B cell (primary cell): ENCODE measurements around the gene THAP4. TPM values are rescaled to one million over a fixed set of nuclear protein-coding genes. Genes with fewer than 3 reads are reported as not detected.

Source experiments
- ATAC-seq: fragments of 200-7000 bp; cut with Tn5 transposase; one replicate; pipeline ENCODE4 v1.10.0; 2021; ENCODE audit warnings: low read depth, mild to moderate bottlenecking, moderate number of reproducible peaks, moderate library complexity
- CTCF ChIA-PET: fragments of 350-600 bp; sonication (Branson Sonifier 250); formaldehyde crosslinking; loops from one replicate; lab custom pipeline; 2021; ENCODE audit warnings: antibody characterized with exemption, inconsistent platforms; lab: Charles Lee
- POLR2A ChIA-PET: fragments of 350-600 bp; sonication (Branson Sonifier 250); formaldehyde crosslinking; loops from one replicate; lab custom pipeline; 2021; ENCODE audit warnings: antibody characterized with exemption; lab: Charles Lee
- DNase-seq: peaks from one replicate; pipeline ENCODE4 v3.0.0; 2013
- H2AFZ ChIP-seq: 2 replicates; pipeline ENCODE4 v1.6.1; 2012; ENCODE audit warnings: mild to moderate bottlenecking, low read depth, low read length; ENCODE audit not compliant: insufficient read depth, poor library complexity, severe bottlenecking
- H3K27ac ChIP-seq, 2 donors: 1 replicate in 1 of 2; 2 replicates in 1 of 2; pipeline ENCODE4 v1.5.1; 2012 to 2013; ENCODE audit warnings: low read length in 2 of 2, mild to moderate bottlenecking in 2 of 2, moderate library complexity in 1 of 2
- H3K27me3 ChIP-seq, 4 experiments: fragments of 200-600 bp in 1 of 4; sonication (generic) in 1 of 4; replicated peaks in 1 of 4; 1 replicate in 2 of 4; 2 replicates in 2 of 4; pipeline versions ENCODE4 v1.6.1 to v1.7.0; 2013 to 2016; ENCODE audit warnings: low read length in 3 of 4, mild to moderate bottlenecking in 2 of 4, mixed read lengths in 1 of 4, moderate library complexity in 1 of 4; ENCODE audit not compliant: insufficient read depth in 4 of 4, control insufficient read depth in 3 of 4; ENCODE audit errors: control extremely low read depth in 1 of 4
- H3K36me3 ChIP-seq, 2 experiments: replicated peaks in 1 of 2; 1 replicate in 1 of 2; 2 replicates in 1 of 2; pipeline versions ENCODE4 v1.6.1 to v1.7.1; 2013; ENCODE audit warnings: low read length in 1 of 2; ENCODE audit not compliant: insufficient read depth in 2 of 2, control insufficient read depth in 1 of 2; ENCODE audit errors: control extremely low read depth in 1 of 2, extremely low read depth in 1 of 2
- H3K4me1 ChIP-seq, 2 donors: fragments of 200-600 bp in 1 of 2; sonication (generic) in 1 of 2; 1 replicate in 1 of 2; 2 replicates in 1 of 2; pipeline versions ENCODE4 v1.5.1 to v1.6.1; 2013 to 2017; ENCODE audit warnings: low read length in 2 of 2; ENCODE audit not compliant: control insufficient read depth in 2 of 2, insufficient read depth in 2 of 2
- H3K4me2 ChIP-seq: replicated peaks from 2 replicates; pipeline ENCODE3; 2012; ENCODE audit warnings: mild to moderate bottlenecking, low read depth, low read length; ENCODE audit not compliant: poor library complexity, severe bottlenecking
- H3K4me3 ChIP-seq, 5 experiments: fragments of 200-600 bp in 1 of 5; sonication (generic) in 1 of 5; 1 replicate in 3 of 5; 2 replicates in 2 of 5; pipeline versions ENCODE4 v1.5.1 to v1.7.0; 2011 to 2016; ENCODE audit warnings: low read length in 4 of 5, mild to moderate bottlenecking in 4 of 5, low read depth in 2 of 5, control low read depth in 1 of 5, moderate library complexity in 1 of 5; ENCODE audit not compliant: insufficient read depth in 1 of 5; ENCODE audit errors: control extremely low read depth in 1 of 5, extremely low read depth in 1 of 5
- H3K79me2 ChIP-seq: fragments of 200-600 bp; sonication (generic); one replicate; pipeline ENCODE4 v1.6.0; 2016; ENCODE audit warnings: low read length; ENCODE audit not compliant: control insufficient read depth, insufficient read depth
- H3K9ac ChIP-seq: fragments of 200-600 bp; sonication (generic); 2 replicates; pipeline ENCODE4 v1.6.1; 2017; ENCODE audit warnings: mild to moderate bottlenecking, low read length, moderate library complexity
- H3K9me3 ChIP-seq, 3 donors: one replicate each; pipeline versions ENCODE4 v1.6.1 to v1.7.1; 2013; ENCODE audit warnings: low read length in 2 of 3; ENCODE audit not compliant: control insufficient read depth in 2 of 3, insufficient read depth in 1 of 3; ENCODE audit errors: control extremely low read depth in 1 of 3
- H4K20me1 ChIP-seq: 2 replicates; pipeline ENCODE4 v1.6.0; 2012; ENCODE audit warnings: mild to moderate bottlenecking, low read length; ENCODE audit not compliant: insufficient read depth, control insufficient read depth, poor library complexity, severe bottlenecking
- H3K27ac Mint-ChIP-seq: one replicate; pipeline ENCODE4 v1.8.0; 2021; ENCODE audit warnings: mixed read lengths
- H3K27me3 Mint-ChIP-seq: one replicate; pipeline ENCODE4 v1.8.0; 2021; ENCODE audit warnings: mixed read lengths
- H3K4me1 Mint-ChIP-seq: one replicate; pipeline ENCODE4 v1.8.0; 2021; ENCODE audit warnings: mixed read lengths
- H3K4me3 Mint-ChIP-seq: one replicate; pipeline ENCODE4 v1.8.0; 2021; ENCODE audit warnings: mixed read lengths
- H3K9me3 Mint-ChIP-seq: one replicate; pipeline ENCODE4 v1.8.0; 2022; ENCODE audit warnings: mixed read lengths; ENCODE audit not compliant: insufficient read depth
- CTCF ChIP-seq: fragments of 200-600 bp; IDR thresholded peaks from one replicate; pipeline ENCODE4 v1.8.0; 2022; ENCODE audit warnings: antibody characterized with exemption, mild to moderate bottlenecking
- EZH2 ChIP-seq: IDR thresholded peaks from 2 replicates; pipeline ENCODE4 v1.6.1; 2012; ENCODE audit warnings: borderline replicate concordance, low read depth, mild to moderate bottlenecking, moderate library complexity, low read length; ENCODE audit not compliant: insufficient read depth, poor library complexity, severe bottlenecking
- WGBS: methylation state at CpG from one replicate; pipeline ENCODE4 v1.1.5; 2013; ENCODE audit warnings: missing lambda C conversion rate; ENCODE audit not compliant: insufficient coverage; 5-methylcytosine and 5-hydroxymethylcytosine counted together
- intact Hi-C: fragments of 100-400 bp; cut with micrococcal nuclease; formaldehyde crosslinking; loops from one replicate; pipeline ENCODE4 v1.10.0; 2022
- polyA plus RNA-seq: library from polyadenylated mRNA; depleted of rRNA; stranded (reverse); fragments of >200 nt; gene quantifications from 2 replicates; pipeline ENCODE4 v1.2.3, GENCODE V29; 2012
- total RNA-seq, 2 donors: library from RNA; stranded (reverse); fragments of 120-200 nt in 1 of 2; gene quantifications; 1 replicate in 1 of 2; 2 replicates in 1 of 2; pipeline versions ENCODE4 v1.2.3 to v1.2.4, GENCODE V29; 2013 to 2022

The THAP4 gene
- total and polyA plus RNA-seq, 2 donors (not counting 1 experiment from before 2014, with no cell fraction given): 26.5 to 41.0 TPM

GRCh38 chr2:241606186-241606585 lies 30.8 kb downstream of the THAP4 start:
- Histone ChIP-seq H4K20me1 (peaks cover 21% of the 10 kb centered on the region), H3K27me3 (no peaks in the 10 kb centered on the region), H3K27ac (no peak overlapping the region), H3K36me3 (peaks cover 0 to 17% of the 10 kb centered on the region in 2 experiments), H3K79me2 (peaks cover 23% of the 10 kb centered on the region), H3K9ac (no peak overlapping the region), H2AFZ (no peak overlapping the region), H3K4me2 (no peak overlapping the region), H3K4me3 (no peak overlapping the region), H3K9me3 (no peaks in the 10 kb centered on the region), H3K4me1 (peaks cover 8 to 16% of the 10 kb centered on the region in 2 donors)
- TF ChIP-seq CTCF (no peak), EZH2 (no peak)
- Mint-ChIP-seq H3K4me3 (no peak overlapping the region), H3K4me1 (peaks cover 18% of the 10 kb centered on the region), H3K9me3 (no peaks in the 10 kb centered on the region), H3K27ac (no peak overlapping the region), H3K27me3 (no peaks in the 10 kb centered on the region)
- ATAC-seq: no peak
- ChIA-PET CTCF (no interaction called here), POLR2A (no interaction called here)
- no peak for DNase-seq
- 98% methylated on average over 8 of the region's 8 CpGs for WGBS
- intact Hi-C loops: no loop called here

- no peak for TF ChIP-seq CTCF
- no peak for TF ChIP-seq EZH2
- Histone ChIP-seq H3K27ac (no peak overlapping the region), H3K9ac (no peak overlapping the region), H3K27me3 (no peaks in the 10 kb centered on the region), H3K79me2 (peaks cover 8% of the 10 kb centered on the region), H2AFZ (no peak overlapping the region), H3K9me3 (no peaks in the 10 kb centered on the region), H3K36me3 (peaks cover 0 to 17% of the 10 kb centered on the region in 2 experiments), H4K20me1 (peaks cover 6% of the 10 kb centered on the region), H3K4me3 (no peak overlapping the region), H3K4me2 (no peak overlapping the region), H3K4me1 (no peaks in the 10 kb centered on the region)
- intact Hi-C loops: no loop called here
- H3K4me3 Mint-ChIP-seq: no peak overlapping the region
- 100% methylated on average over 3 of the region's 5 CpGs for WGBS
- no peak for ATAC-seq
- H3K4me1 Mint-ChIP-seq: peaks cover 4% of the 10 kb centered on the region
- H3K9me3 Mint-ChIP-seq: no peaks in the 10 kb centered on the region
- ChIA-PET CTCF (no interaction called here), POLR2A (no interaction called here)
- no peak for DNase-seq
- no peaks in the 10 kb centered on the region for H3K27me3 Mint-ChIP-seq
- no peak overlapping the region for H3K27ac Mint-ChIP-seq
Observed at GRCh38 chr2:241603686-241604085, 33.3 kb downstream of the THAP4 start.
